HG03460 (cell line): ENCODE data around the gene XCR1.
"Not testable (repeated sequence)": the region's sequence is repeated elsewhere in the genome, so short reads cannot be mapped to it uniquely, and the experiment has no call there.

ENCODE experiments used
- ATAC-seq: cut with Tn5 transposase; IDR thresholded peaks from one replicate; pipeline ENCODE4 v1.9.1; 2021; ENCODE audit not compliant: unreplicated experiment

XCR1 gene

GRCh38 chr3:46027021-46027705 lies at the start of gene XCR1:
XCR1 (minus strand) TSS chr3:46027483; CDS start chr3:46021947, 5,536 bp downstream.
- ATAC-seq: no peak

GRCh38 chr3:46076606-46077005 lies 49.3 kb upstream of the XCR1 start:
- ATAC-seq: no peak

GRCh38 chr3:46075816-46076215 lies 48.5 kb upstream of the XCR1 start:
- ATAC-seq: no peak

GRCh38 chr3:46071222-46071858 lies 44.1 kb upstream of the XCR1 start:
- no peak for ATAC-seq

GRCh38 chr3:46070595-46071093 lies 43.4 kb upstream of the XCR1 start:
- no peak for ATAC-seq

- ATAC-seq: no peak
These were observed 41.2 kb upstream of the XCR1 start for GRCh38 chr3:46068501-46068900.

- no peak for ATAC-seq
These were observed 40.1 kb upstream of the XCR1 start for GRCh38 chr3:46067401-46067800.

- ATAC-seq: no peak
These were observed 38.5 kb upstream of the XCR1 start for GRCh38 chr3:46065750-46066256.

- no peak for ATAC-seq
These were observed 38.0 kb upstream of the XCR1 start for GRCh38 chr3:46065294-46065705.

GRCh38 chr3:46062679-46063078 lies 35.4 kb upstream of the XCR1 start:
- ATAC-seq: no peak

- ATAC-seq: no peak
These were observed 34.6 kb upstream of the XCR1 start for GRCh38 chr3:46061887-46062286.

GRCh38 chr3:46061108-46061720 lies 33.9 kb upstream of the XCR1 start:
- no peak for ATAC-seq

GRCh38 chr3:46060551-46060950 lies 33.3 kb upstream of the XCR1 start:
- no peak for ATAC-seq

GRCh38 chr3:46059432-46059831 lies 32.1 kb upstream of the XCR1 start:
- no peak for ATAC-seq

GRCh38 chr3:46058981-46059380 lies 31.7 kb upstream of the XCR1 start:
- no peak for ATAC-seq

GRCh38 chr3:46057716-46058115 lies 30.4 kb upstream of the XCR1 start:
- no peak for ATAC-seq

GRCh38 chr3:46056686-46057085 lies 29.4 kb upstream of the XCR1 start:
- ATAC-seq: no peak

GRCh38 chr3:46053761-46054515 lies 26.7 kb upstream of the XCR1 start:
- not testable (repeated sequence) for ATAC-seq

GRCh38 chr3:46053265-46053664 lies 26.0 kb upstream of the XCR1 start:
- not testable (repeated sequence) for ATAC-seq

GRCh38 chr3:46052531-46052930 lies 25.2 kb upstream of the XCR1 start:
- ATAC-seq: no peak

- ATAC-seq: no peak
These were observed 21.8 kb upstream of the XCR1 start for GRCh38 chr3:46049093-46049492.
